A204.1 (cell line): ENCODE results near the gene NOL11.
"Not testable (repeated sequence)": the region's sequence is repeated elsewhere in the genome, so short reads cannot be mapped to it uniquely, and the experiment has no call there.

Source experiments
- FAIRE-seq: peaks from 2 replicates; lab custom pipeline; 2012; peaks lifted over from hg19 to GRCh38; lab: Jason Lieb, UNC

Gene NOL11

GRCh38 chr17:67717624-67718324, at the start of gene NOL11:
TSS of gene NOL11 (plus strand) at chr17:67717936. CDS start at chr17:67717948, 12 bp downstream.
- FAIRE-seq: peak; percentile 98

DNA sequence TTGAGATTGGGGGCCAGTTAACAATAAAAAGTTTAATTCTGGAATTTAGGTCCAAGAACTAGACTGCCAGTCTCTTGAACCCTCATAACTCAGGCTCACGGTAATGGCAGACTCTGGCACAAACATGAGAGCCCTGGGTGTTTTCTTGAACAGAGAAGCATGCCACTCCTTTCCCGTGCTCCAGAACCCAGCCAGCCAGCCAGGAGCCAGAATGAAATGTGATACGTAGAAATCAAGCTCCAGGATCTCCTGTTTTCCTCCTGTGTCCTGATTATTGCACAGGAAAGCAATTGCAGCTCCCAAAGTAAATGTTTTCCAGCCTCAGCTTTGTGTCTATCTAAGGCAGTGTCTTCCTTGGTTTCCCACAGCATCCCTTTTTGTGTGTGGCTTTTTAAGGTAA, 46.2 kb upstream of the NOL11 start:
- FAIRE-seq: no peak

DNA sequence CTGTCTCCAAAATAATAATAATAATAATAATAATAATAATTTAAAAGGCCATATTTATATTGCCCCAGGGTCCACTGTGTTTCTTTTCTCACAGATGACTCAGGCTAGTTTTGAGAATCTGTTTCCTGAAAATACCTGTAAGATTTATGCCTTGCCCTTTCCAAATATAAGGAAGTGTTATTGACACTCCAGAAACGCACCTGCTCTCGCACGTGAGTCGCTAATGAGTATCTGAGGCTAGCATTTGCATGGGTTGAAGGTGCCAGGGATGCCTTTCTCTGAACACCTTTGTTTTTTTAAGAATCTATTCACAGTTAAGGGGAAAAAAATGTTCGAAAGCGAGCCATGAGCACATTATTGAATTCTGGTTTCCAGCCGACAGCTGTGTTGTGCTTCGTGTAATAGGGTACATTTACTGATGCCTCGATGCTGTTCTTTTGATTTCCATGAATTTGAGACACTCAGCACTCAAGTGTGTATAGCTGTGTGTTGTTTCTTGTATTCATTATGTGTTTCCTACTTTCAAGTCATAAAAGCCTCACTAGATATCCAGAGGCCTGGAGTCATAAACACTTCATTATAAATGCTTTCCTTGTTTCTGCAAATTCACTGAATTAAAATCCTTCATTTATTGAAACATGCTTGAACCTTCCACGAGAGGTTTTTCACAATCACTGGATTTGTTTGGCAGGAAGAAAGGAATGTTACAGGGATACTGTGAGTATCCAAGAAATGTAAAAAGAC, 45.0 kb upstream of the NOL11 start:
- FAIRE-seq: no peak

GRCh38 chr17:67675481-67675880, 42.3 kb upstream of the NOL11 start:
- no peak for FAIRE-seq

GRCh38 chr17:67676305-67676704, 41.4 kb upstream of the NOL11 start:
- no peak for FAIRE-seq

- FAIRE-seq: no peak
These were observed 39.3 kb upstream of the NOL11 start for GRCh38 chr17:67678414-67678813.

DNA sequence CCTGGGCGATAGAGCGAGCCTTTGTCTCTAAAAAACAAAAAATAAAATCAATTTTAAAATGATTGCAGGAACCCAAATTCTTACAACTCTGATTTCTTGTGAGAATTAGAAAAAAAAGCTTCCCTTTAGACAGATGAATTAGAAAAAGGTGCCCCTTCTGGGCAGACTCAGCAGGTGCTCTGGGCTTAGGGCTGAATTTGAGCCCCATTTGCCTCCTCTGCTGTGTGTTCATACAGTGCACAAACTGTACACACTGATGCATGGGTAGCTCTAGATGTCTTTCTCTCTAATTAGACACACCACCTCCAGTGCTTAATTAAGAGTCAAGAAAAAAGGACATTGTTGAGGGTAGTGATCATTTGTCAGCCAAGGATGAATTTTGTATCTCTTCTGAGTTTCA, 38.5 kb upstream of the NOL11 start:
- no peak for FAIRE-seq

- no peak for FAIRE-seq
These were observed 38.0 kb upstream of the NOL11 start for GRCh38 chr17:67679721-67680120.

GRCh38 chr17:67680445-67681224, 37.1 kb upstream of the NOL11 start:
- FAIRE-seq: no peak

- no peak for FAIRE-seq
These were observed 35.5 kb upstream of the NOL11 start for GRCh38 chr17:67682196-67682595.

- FAIRE-seq: no peak
These were observed 32.4 kb upstream of the NOL11 start for GRCh38 chr17:67685351-67685750.

- FAIRE-seq: no peak
These were observed 31.5 kb upstream of the NOL11 start for GRCh38 chr17:67686241-67686640.

DNA sequence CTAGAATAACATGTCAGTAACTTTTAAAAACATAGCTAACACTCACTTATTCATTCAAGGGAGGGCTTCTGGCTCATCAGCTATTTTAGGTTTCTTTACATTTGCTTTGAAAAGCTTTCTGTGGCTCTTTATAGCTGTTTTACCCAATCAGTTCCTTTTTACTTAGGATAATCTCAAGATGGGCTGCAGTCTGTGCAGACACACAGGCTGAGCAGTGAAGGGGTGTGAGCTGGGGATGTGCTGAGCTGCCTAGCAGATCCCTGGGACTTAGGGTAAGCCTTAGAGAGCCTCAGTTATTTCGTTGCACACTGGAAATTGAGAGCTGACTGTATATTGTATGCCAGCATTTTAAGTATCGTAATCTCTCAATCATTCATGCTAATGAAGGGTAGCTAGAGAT, 30.2 kb upstream of the NOL11 start:
- FAIRE-seq: no peak

DNA sequence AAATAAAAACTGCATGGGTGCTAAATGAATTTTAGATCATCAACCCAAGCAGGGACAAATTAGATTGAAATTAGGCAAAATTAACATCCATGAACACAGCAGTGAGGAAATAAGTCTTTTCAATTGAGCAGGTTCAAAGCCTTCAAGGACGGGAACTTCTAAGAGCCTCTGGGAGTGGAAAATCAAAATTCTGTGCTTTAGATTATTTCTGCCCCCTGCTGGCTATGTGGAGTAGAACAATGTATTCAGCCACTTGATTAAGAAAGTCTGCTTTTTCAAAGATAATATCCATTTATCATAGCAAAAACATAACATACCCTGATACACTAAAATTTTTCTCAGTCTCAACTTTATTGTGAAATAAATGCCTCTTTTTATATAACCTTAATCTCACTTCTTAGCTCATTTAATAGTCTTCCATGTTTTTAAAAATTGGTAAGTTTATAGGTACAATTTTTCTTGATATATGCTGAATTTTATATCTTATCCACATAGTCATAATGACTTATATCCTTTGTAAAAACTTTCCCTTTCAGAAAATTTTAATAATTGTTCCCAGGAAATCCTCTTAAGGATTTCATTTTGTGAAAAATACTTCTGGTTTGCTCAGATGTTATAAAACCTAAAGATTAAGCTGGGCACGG, 28.1 kb upstream of the NOL11 start:
- FAIRE-seq: peak; percentile 95

DNA sequence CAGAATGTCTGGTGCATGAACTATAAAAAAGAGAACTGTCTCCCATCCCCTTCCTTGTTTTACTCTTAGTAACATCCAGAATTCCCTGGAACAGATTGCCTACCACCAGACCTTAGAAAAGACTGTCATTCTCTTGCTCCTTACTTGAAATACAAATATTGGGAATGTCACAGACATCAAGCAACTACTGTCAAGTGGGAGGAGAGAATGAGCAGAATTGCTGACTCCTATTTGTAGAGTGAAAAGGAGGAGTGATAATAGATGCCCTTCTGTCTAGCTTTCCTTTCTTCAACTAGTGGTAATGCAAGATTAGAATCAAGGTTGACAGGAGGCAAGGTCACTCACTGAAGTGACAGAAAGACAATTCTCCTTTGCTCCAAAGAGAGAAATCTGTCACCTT, 23.9 kb upstream of the NOL11 start:
- FAIRE-seq: no peak

DNA sequence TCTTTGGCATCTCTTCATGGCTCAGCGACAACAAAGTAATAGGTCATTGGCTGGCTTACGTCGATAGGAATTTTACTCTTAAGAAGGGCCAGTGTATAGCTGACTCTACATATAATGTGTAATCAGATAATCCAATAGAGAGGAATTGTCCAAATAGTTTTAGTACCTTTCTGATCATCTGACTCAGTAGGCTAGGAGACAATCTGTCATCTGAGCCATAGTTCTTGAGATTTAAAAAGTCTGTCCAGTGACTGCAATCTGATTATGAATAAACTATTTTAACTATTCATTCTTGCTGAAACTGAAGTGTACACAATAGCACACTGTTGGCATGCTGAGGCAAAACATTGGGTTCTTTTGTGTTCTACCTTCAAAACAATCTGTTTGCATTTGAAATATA, 21.4 kb upstream of the NOL11 start:
- no peak for FAIRE-seq

GRCh38 chr17:67696853-67697498, 20.8 kb upstream of the NOL11 start:
- FAIRE-seq: no peak

DNA sequence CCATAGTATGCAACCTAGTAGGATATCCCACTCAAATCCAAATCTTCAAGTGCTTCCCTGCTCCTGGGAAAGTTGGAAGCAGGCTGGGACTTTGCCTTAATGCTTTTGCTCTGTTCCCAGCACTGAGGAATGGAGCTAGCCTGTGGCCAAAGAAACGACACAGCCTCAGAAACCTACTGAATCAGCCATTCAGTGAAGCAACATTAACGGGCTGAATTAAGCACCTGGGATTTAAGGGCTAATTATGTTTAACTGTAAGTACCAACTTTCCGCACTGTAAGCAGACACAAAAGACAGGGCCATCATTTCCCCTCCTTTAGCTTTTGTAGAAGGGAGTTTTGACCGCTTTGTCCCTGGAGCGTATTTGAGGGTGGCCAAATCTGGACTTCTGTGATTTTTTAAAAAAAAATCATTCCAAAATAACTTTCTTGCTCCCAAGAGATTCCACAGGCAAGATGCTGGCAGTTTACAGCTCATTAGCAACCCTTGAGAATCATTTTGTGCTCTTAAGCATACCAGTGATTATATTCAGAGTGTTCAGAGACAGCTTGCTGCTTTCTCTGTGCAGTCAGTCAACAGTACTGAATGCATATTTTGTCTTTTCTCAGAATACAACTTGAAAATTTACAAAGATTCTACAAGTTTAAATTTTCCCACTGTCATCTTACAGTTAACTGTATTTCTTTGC, 17.6 kb upstream of the NOL11 start:
- no peak for FAIRE-seq

- no peak for FAIRE-seq
These were observed 17.0 kb upstream of the NOL11 start for GRCh38 chr17:67700725-67701119.

DNA sequence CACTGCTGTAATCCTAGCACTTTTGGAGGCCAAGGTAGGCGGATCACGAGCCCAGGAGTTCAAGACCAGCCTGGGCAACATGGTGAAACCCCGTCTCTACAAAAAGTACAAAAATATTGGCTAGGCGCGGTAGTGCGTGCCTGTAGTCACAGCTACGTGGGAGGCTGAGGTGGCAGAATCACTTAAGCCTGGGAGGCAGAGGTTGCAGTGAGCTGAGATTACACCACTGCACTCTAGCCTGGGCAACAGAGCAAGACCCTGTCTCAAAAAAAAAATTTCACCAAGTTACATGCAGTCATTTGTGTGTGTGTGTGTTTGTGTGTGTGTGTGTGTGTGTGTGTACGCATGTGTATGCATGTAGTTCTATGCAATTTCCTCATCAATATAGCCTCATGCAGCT, 14.9 kb upstream of the NOL11 start:
- not testable (repeated sequence) for FAIRE-seq

- no peak for FAIRE-seq
These were observed 10.3 kb upstream of the NOL11 start for GRCh38 chr17:67707442-67707841.

- FAIRE-seq: no peak
These were observed 9.4 kb upstream of the NOL11 start for GRCh38 chr17:67708378-67708777.
